A549 (cell line): ENCODE data around the gene LOXL4.

ENCODE experiments used
- CBX8 ChIP-seq: fragments of 200-600 bp; sonication (generic); IDR thresholded peaks from 2 replicates; pipeline ENCODE4 v1.6.1; 2016
- CHD2 ChIP-seq: fragments of 150-350 bp; IDR thresholded peaks from 2 replicates; pipeline ENCODE4 v1.6.1; 2014; ENCODE audit warnings: low read length; ENCODE audit not compliant: partially characterized antibody
- EP300 ChIP-seq, 2 experiments: fragments of >200 bp; sonication (Bioruptor Twin); formaldehyde crosslinking; IDR thresholded peaks; 2 replicates in 1 of 2; 3 replicates in 1 of 2; pipeline ENCODE4 v1.6.1; 2016 to 2017
- POLR2A ChIP-seq: IDR thresholded peaks from 2 replicates; pipeline ENCODE4 v1.6.1; 2012; ENCODE audit warnings: mild to moderate bottlenecking, low read length
- POLR2AphosphoS2 ChIP-seq: conservative IDR thresholded peaks from 2 replicates; pipeline ENCODE4 v1.6.1; 2012; ENCODE audit warnings: low read length, improper control_type of control experiment, inconsistent platforms
- RCOR1 ChIP-seq: fragments of 150-350 bp; IDR thresholded peaks from 2 replicates; pipeline ENCODE4 v1.6.1; 2014; ENCODE audit warnings: antibody characterized with exemption, low read length, low read depth
- ZSCAN20 ChIP-seq: fragments of 250-450 bp; sonication (Bioruptor Pico); IDR thresholded peaks from 2 replicates; pipeline ENCODE4 v1.8.0; 2022; ENCODE audit warnings: mild to moderate bottlenecking, moderate library complexity
- TF ChIP-seq, protein P1 (sequence below): fragments of >200 bp; sonication (Bioruptor Twin); formaldehyde crosslinking; IDR thresholded peaks from 3 replicates; pipeline ENCODE4 v1.5.1; 2016
- TF ChIP-seq, protein P2 (sequence below): fragments of 450-650 bp; IDR thresholded peaks from 2 replicates; pipeline ENCODE4 v1.6.1; 2014; ENCODE audit warnings: antibody characterized with exemption
- TF ChIP-seq, protein P3 (sequence below): IDR thresholded peaks from 2 replicates; pipeline ENCODE4 v1.6.1; 2012

DNA sequence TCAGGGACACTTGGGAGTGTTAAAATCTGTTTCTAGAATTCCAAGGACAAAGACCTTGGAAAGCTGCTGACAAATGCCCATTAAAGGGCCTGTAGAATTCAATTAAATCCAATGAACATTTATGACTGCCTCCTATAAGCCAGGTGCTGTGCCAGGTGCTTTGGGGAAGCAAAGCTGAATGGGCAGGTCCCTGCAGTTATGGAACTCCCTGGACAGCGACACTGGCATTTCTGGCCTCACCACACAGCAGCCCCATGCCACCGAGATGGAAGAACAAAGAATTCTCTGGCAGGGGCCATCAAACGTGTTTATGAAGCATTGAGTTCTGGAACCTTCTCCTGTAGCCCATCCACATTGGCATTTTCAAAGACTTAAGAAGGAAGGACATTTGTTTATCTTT, 45.6 kb upstream of the LOXL4 start:
- TF ChIP-seq POLR2A, result no peak
- no peak for TF ChIP-seq POLR2AphosphoS2
- TF ChIP-seq, protein P1, sequence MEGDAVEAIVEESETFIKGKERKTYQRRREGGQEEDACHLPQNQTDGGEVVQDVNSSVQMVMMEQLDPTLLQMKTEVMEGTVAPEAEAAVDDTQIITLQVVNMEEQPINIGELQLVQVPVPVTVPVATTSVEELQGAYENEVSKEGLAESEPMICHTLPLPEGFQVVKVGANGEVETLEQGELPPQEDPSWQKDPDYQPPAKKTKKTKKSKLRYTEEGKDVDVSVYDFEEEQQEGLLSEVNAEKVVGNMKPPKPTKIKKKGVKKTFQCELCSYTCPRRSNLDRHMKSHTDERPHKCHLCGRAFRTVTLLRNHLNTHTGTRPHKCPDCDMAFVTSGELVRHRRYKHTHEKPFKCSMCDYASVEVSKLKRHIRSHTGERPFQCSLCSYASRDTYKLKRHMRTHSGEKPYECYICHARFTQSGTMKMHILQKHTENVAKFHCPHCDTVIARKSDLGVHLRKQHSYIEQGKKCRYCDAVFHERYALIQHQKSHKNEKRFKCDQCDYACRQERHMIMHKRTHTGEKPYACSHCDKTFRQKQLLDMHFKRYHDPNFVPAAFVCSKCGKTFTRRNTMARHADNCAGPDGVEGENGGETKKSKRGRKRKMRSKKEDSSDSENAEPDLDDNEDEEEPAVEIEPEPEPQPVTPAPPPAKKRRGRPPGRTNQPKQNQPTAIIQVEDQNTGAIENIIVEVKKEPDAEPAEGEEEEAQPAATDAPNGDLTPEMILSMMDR, result no peak
- TF ChIP-seq EP300 (IDR thresholded peaks at IDR 0.05), result no peak
- no peak for TF ChIP-seq RCOR1
- TF ChIP-seq, protein P2, sequence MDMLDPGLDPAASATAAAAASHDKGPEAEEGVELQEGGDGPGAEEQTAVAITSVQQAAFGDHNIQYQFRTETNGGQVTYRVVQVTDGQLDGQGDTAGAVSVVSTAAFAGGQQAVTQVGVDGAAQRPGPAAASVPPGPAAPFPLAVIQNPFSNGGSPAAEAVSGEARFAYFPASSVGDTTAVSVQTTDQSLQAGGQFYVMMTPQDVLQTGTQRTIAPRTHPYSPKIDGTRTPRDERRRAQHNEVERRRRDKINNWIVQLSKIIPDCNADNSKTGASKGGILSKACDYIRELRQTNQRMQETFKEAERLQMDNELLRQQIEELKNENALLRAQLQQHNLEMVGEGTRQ, result no peak
- no peak for TF ChIP-seq CHD2
- no peak for TF ChIP-seq CBX8
- TF ChIP-seq ZSCAN20, result no peak
- TF ChIP-seq, protein P3, sequence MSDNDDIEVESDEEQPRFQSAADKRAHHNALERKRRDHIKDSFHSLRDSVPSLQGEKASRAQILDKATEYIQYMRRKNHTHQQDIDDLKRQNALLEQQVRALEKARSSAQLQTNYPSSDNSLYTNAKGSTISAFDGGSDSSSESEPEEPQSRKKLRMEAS, result no peak
